Measurements from ENCODE around the gene SFTPA2. TPM values are rescaled to one million over a fixed set of nuclear protein-coding genes. Genes with fewer than 3 reads are reported as not detected.
"Not testable (repeated sequence)": the region's sequence is repeated elsewhere in the genome, so short reads cannot be mapped to it uniquely, and the experiment has no call there.

SFTPA2 gene
- total RNA-seq, 1 donor from 2014 or later: not detected

DNA sequence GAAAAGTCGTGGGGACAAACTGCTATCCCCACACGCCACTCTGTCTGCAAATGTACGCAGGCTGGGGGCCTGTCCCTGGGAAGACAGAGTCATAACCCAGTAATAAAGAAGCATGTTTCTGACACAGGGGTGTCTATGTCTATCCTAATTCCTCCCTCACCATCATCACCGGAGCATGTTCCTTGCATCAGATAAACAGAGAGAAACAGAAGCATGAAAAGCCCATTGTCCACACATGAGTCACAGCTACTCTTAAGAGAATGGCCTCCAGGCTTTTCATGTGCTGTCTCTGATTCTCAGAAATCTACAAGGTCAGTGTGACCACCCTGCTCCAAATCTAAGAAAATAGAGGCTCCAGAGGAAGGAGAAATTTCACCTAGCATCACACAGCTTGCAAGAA, 52.0 kb downstream of the SFTPA2 start:
- H3K9me3 Mint-ChIP-seq (ENCODE audit: unreplicated experiment); H3K4me3 Mint-ChIP-seq (ENCODE audit: unreplicated experiment); DNase-seq (ENCODE audit: extremely low spot score, unreplicated experiment); H3K27ac Mint-ChIP-seq (ENCODE audit: unreplicated experiment); H3K36me3 Mint-ChIP-seq (ENCODE audit: unreplicated experiment); H3K27me3 Mint-ChIP-seq (ENCODE audit: unreplicated experiment): not testable (repeated sequence)
- peaks cover 14% of the 10 kb centered on the region for H3K4me1 Mint-ChIP-seq (ENCODE audit: unreplicated experiment)

GRCh38 chr10:79507440-79508167, 52.6 kb downstream of the SFTPA2 start:
- Mint-ChIP-seq H3K4me3 (ENCODE audit: unreplicated experiment) (no peak overlapping the region), H3K27me3 (ENCODE audit: unreplicated experiment) (peaks cover 7% of the 10 kb centered on the region), H3K36me3 (ENCODE audit: unreplicated experiment) (no peaks in the 10 kb centered on the region), H3K4me1 (ENCODE audit: unreplicated experiment) (peaks cover 20% of the 10 kb centered on the region), H3K9me3 (ENCODE audit: unreplicated experiment) (no peaks in the 10 kb centered on the region), H3K27ac (ENCODE audit: unreplicated experiment) (no peak overlapping the region)
- DNase-seq (ENCODE audit: extremely low spot score, unreplicated experiment): no peak
- TF ChIP-seq CTCF (IDR thresholded peaks at IDR 0.05): no peak

Other genes with a start within 250 kb of the SFTPA2 start
- gene PPIF, start 212.9 kb downstream of the SFTPA2 start, total RNA-seq: 17.0 and 20.7 TPM in 2 replicates
- gene ZCCHC24, start 114.8 kb downstream of the SFTPA2 start, total RNA-seq: 85.7 and 88.3 TPM in 2 replicates
- gene EIF5AL1, start 47.9 kb downstream of the SFTPA2 start, total RNA-seq: 0.10 TPM in 1 of 2 replicates, not detected in the other
- gene SFTPA1, start 50.5 kb upstream of the SFTPA2 start, total RNA-seq: not detected in 2 replicates
- gene NUTM2B, start 142.8 kb upstream of the SFTPA2 start, total RNA-seq: 1.3 and 1.5 TPM in 2 replicates